ENCODE data around the gene ADGRE2. TPM values are rescaled to one million over a fixed set of nuclear protein-coding genes. Genes with fewer than 3 reads are reported as not detected.

ADGRE2 gene
- total and polyA plus RNA-seq, 2 of the 4 experiments (the other 2 are of a cell fraction) = not detected

DNA sequence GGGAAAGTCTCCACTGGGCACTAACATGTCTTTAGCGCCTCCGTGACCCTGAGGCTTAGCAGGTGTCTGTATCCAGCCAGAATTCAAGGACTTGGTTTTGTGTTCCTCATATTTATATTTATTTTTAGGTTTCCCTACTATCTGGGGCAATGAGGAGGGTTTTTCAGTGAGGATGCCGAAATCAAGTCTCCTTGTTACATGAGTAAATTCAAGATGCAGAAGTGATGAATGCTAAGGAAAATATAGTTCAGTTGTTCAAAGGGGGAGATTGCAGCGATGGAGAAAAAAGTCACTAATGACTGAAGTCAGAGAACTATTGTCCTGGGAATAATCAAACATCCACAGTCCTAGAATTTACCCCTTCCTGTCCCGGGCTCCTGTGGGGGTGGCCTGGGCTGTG is 791 bp upstream of the ADGRE2 start:
- no peak overlapping the region for H4K5ac ChIP-seq (ENCODE audit: low read depth, low read length)
- no peak overlapping the region for H4K8ac ChIP-seq (ENCODE audit: low read depth in 2 of 2, low read length in 2 of 2)
- no peaks in the 10 kb centered on the region for H3K36me3 ChIP-seq (ENCODE audit: control insufficient read depth, insufficient read depth, low read length)
- no peak overlapping the region for H3K18ac ChIP-seq (ENCODE audit: low read depth, low read length)
- DNase-seq = no peak
- H3K9me3 ChIP-seq (ENCODE audit: control insufficient read depth, insufficient read depth, low read length) = no peaks in the 10 kb centered on the region
- H2AK9ac ChIP-seq (replicated peaks; ENCODE audit: low read depth, low read length, poor library complexity) = no peak overlapping the region
- no peaks in the 10 kb centered on the region for H3K79me1 ChIP-seq (ENCODE audit: low read depth in 1 of 2, low read length in 2 of 2)
- H2BK5ac ChIP-seq (ENCODE audit: low read depth, low read length, poor library complexity, severe bottlenecking) = no peak overlapping the region
- no peak for TF ChIP-seq RCOR1 (IDR thresholded peaks at IDR 0.05; ENCODE audit: insufficient replicate concordance, low read length)
- TF ChIP-seq POLR2A (IDR thresholded peaks at IDR 0.05; ENCODE audit: low read depth, low read length) = no peak
- no peak for TF ChIP-seq CEBPB (IDR thresholded peaks at IDR 0.05; ENCODE audit: low read depth, low read length)
- TF ChIP-seq, protein P1, sequence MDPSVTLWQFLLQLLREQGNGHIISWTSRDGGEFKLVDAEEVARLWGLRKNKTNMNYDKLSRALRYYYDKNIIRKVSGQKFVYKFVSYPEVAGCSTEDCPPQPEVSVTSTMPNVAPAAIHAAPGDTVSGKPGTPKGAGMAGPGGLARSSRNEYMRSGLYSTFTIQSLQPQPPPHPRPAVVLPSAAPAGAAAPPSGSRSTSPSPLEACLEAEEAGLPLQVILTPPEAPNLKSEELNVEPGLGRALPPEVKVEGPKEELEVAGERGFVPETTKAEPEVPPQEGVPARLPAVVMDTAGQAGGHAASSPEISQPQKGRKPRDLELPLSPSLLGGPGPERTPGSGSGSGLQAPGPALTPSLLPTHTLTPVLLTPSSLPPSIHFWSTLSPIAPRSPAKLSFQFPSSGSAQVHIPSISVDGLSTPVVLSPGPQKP (IDR thresholded peaks at IDR 0.05; ENCODE audit: borderline replicate concordance, low read depth, low read length) = no peak
- no peak for TF ChIP-seq NFE2L2 (IDR thresholded peaks at IDR 0.05; ENCODE audit: low read depth, low read length)
- TF ChIP-seq SMC3 (IDR thresholded peaks at IDR 0.05; ENCODE audit: low read depth, low read length) = no peak
- TF ChIP-seq MXI1 (IDR thresholded peaks at IDR 0.05; ENCODE audit: borderline replicate concordance, low read depth, low read length) = no peak
- TF ChIP-seq MAFK (IDR thresholded peaks at IDR 0.05; ENCODE audit: low read depth, low read length) = no peak
- TF ChIP-seq, protein P2, sequence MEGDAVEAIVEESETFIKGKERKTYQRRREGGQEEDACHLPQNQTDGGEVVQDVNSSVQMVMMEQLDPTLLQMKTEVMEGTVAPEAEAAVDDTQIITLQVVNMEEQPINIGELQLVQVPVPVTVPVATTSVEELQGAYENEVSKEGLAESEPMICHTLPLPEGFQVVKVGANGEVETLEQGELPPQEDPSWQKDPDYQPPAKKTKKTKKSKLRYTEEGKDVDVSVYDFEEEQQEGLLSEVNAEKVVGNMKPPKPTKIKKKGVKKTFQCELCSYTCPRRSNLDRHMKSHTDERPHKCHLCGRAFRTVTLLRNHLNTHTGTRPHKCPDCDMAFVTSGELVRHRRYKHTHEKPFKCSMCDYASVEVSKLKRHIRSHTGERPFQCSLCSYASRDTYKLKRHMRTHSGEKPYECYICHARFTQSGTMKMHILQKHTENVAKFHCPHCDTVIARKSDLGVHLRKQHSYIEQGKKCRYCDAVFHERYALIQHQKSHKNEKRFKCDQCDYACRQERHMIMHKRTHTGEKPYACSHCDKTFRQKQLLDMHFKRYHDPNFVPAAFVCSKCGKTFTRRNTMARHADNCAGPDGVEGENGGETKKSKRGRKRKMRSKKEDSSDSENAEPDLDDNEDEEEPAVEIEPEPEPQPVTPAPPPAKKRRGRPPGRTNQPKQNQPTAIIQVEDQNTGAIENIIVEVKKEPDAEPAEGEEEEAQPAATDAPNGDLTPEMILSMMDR (conservative IDR thresholded peaks at IDR 0.05; ENCODE audit: low read depth, low read length) = no peak
- TF ChIP-seq RAD21 (IDR thresholded peaks at IDR 0.05; ENCODE audit: low read length) = no peak
- no peak for TF ChIP-seq BHLHE40 (IDR thresholded peaks at IDR 0.05; ENCODE audit: low read depth, low read length)
- TF ChIP-seq MAZ (IDR thresholded peaks at IDR 0.05; ENCODE audit: borderline replicate concordance, low read depth, low read length) = no peak
- TF ChIP-seq CHD1 (IDR thresholded peaks at IDR 0.05; ENCODE audit: low read depth, low read length) = no peak
- no peak for TF ChIP-seq RFX5 (IDR thresholded peaks at IDR 0.05; ENCODE audit: low read depth, low read length)
- TF ChIP-seq, protein P3, sequence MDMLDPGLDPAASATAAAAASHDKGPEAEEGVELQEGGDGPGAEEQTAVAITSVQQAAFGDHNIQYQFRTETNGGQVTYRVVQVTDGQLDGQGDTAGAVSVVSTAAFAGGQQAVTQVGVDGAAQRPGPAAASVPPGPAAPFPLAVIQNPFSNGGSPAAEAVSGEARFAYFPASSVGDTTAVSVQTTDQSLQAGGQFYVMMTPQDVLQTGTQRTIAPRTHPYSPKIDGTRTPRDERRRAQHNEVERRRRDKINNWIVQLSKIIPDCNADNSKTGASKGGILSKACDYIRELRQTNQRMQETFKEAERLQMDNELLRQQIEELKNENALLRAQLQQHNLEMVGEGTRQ (IDR thresholded peaks at IDR 0.05; ENCODE audit: low read depth, low read length) = no peak
- no peak for TF ChIP-seq FOS (IDR thresholded peaks at IDR 0.05; ENCODE audit: low read depth, low read length)
- no peak overlapping the region for H2AK5ac ChIP-seq (ENCODE audit: low read depth, low read length)
- H2BK20ac ChIP-seq (ENCODE audit: low read depth, low read length) = no peak overlapping the region
- no TSS peak for BruUV-seq (replicated peaks)
- CTCF ChIA-PET = no interaction called here
- no peak overlapping the region for H3K9ac ChIP-seq (ENCODE audit: low read depth, low read length)
- H3K27me3 ChIP-seq (ENCODE audit: control insufficient read depth, insufficient read depth, low read length) = no peaks in the 10 kb centered on the region
- no peak overlapping the region for H2BK15ac ChIP-seq (ENCODE audit: low read depth, low read length)
- POLR2A ChIA-PET (ENCODE audit: unreplicated experiment) = no interaction called here
- no peak overlapping the region for H3K27ac ChIP-seq (ENCODE audit: insufficient read depth, low read length)
- H2AFZ ChIP-seq (replicated peaks; ENCODE audit: low read length, poor library complexity) = no peak overlapping the region
- H3K56ac ChIP-seq (ENCODE audit: extremely low read depth, insufficient read depth, low read length) = no peak overlapping the region
- H4K20me1 ChIP-seq (ENCODE audit: insufficient read depth, low read length) = no peaks in the 10 kb centered on the region
- in situ Hi-C loops (cut with MboI; ENCODE audit: low sequenced_read_pairs) = no loop called here
- no peaks in the 10 kb centered on the region for H3K9me1 ChIP-seq (ENCODE audit: insufficient read depth, low read length)
- H3K4me1 ChIP-seq (ENCODE audit: control insufficient read depth, insufficient read depth, low read length) = no peaks in the 10 kb centered on the region
- H3K4me3 ChIP-seq (ENCODE audit: insufficient read depth, low read depth, low read length) = no peak overlapping the region
- intact Hi-C loops (cut with micrococcal nuclease) = no loop called here
- dilution Hi-C loops (cut with HindIII; ENCODE audit: low sequenced_read_pairs, unreplicated experiment) = no loop called here
- no peak overlapping the region for H3K4ac ChIP-seq (ENCODE audit: low read depth, low read length)
- H2BK120ac ChIP-seq (ENCODE audit: low read depth, low read length) = no peak overlapping the region
- no peak overlapping the region for H4K91ac ChIP-seq (ENCODE audit: insufficient read depth, low read depth, low read length)
- H3K23ac ChIP-seq (ENCODE audit: low read depth, low read length) = no peak overlapping the region
- no peak overlapping the region for H3K4me2 ChIP-seq (ENCODE audit: low read depth, low read length)
- no CpG with 5 or more reads among the region's 5 CpGs for WGBS, 2 experiments (ENCODE audit: extremely low coverage in 2 of 2, insufficient read length in 1 of 2)
- no peak for ATAC-seq (ENCODE audit: low read depth)
- H3K14ac ChIP-seq (replicated peaks; ENCODE audit: low read depth, low read length) = no peak overlapping the region
